GM21619 (cell line): ENCODE results near the gene VAV2.

Experiments
- ATAC-seq: cut with Tn5 transposase; IDR thresholded peaks from one replicate; pipeline ENCODE4 v1.9.1; 2021; ENCODE audit not compliant: unreplicated experiment

Gene VAV2

DNA sequence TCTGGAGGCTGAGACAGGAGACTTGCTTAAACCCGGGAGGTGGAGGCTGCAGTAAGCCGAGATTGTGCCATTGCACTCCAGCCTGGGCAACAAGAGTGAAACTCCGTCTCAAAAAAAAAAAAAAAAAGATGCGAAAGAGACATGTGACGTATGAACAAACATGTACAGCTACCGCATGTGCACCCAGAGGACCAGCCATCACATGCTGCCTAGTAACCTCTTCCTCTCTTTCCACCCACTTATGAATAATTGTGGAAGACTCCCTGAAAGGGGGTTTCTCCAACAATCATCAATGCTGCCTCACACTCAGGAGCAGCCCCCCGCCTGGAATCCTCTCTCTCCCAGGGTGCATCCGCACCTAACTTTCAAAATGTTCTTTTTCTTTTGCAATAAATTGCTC is 256.2 kb downstream of the VAV2 start:
- no peak for ATAC-seq

DNA sequence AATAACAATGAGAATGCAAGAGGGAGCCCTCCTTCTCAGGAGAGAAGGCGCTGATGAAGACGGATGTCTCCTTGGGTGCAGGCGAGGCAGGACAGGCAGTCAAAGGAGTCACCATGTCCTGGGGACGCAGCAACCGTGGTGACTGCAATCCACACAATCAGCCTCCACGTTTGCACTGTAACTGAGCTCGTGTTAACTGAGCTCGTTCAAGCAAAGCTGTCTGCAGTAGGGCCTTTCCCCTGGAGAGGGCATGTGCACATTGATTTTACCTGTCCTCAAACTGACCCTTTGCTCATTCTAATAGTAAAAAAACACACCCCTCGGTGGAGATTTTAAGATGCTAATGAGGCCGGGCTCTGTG is 256.7 kb downstream of the VAV2 start:
- ATAC-seq = no peak

DNA sequence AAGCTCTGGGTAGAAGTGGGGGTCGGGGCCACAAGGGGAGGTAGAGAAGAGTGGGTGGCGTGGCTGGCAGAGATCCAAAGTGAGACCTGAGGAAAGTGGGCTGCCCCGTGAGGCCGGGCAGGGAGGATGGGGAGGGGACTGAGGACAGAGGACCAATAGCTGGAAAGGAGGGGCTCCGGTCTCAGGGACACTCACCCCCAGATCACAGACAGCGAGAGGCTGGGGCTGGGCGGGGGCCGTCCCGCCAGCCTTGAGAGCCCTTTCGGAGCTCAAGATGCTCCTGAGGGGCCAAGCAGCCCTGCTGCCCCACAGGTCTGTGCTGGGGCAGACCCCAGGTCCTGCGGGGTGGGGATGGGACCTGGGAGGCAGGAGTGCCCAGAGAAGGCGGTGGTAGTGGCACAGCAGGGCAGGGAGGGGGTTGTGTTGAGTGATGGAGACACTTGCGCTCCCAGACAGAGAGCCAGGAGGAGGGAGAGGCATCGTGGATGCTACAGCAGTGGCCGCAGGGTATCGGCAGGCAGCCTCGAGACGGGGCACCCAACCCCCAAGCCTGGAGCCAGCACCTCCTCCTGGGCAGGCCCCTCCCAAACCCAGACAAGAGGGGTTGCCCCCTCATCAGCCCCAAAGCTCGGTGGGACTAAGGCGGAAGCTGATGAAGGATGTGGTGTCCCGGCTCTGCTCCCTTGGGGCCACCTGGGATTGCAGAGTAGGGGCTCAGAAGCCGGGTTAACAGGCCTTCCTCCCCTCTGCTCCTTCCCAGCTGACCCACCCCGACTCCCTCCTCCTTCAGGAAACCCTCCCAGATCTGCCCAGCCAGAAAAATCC is 257.3 kb downstream of the VAV2 start:
- ATAC-seq = no peak

DNA sequence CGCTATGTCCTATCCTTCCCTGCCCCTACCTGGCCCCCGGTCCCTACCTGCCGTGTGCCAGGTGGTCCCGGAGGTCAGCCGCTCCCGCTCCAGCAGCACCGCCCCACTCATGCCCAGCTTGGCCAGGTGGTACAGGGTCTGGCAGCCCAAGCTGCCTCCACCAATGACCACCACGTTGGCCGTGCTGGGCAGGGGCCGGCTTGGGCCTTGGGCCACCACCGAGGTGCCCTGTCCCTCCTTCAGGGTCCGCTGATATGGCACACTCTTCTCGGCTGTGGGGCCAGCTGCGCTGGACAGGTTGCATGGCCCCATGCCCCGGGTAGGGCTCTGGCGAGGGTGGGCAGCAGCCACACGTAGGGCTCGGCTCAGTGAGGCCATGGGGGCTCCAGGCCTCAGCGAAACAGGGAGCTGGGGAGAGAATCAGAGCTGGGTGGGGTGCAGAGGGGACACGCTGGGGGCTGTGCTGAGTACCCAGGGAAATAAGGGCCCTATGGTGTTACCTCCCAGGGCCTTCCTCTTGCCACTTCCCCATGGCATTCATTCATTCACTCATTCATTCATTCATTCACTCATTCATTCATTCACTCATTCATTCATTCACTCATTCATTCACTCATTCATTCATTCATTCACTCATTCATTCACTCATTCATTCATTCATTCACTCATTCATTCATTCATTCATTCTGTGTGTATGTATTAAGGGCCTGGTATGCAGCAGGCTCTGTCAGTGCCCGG is 258.2 kb downstream of the VAV2 start:
- ATAC-seq = no peak

DNA sequence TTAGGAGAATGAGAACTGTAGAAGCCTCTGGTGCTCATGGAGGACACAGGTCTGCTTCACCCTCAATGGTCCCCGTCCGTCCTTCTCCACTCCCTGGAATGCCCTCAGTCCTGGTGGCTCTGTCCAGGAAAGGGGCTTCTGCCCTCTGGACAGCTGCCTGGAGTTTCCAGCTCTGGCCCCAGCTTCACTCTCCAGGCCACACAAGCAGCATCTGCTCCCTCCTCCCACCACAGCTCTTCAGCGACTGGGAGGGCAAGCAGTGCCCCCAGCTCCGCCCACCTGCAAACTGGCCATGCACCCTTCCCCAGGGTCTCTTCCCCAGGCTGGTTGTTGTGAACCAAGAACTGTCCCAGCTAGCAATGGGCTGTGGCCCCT is 258.7 kb downstream of the VAV2 start:
- ATAC-seq = no peak

DNA sequence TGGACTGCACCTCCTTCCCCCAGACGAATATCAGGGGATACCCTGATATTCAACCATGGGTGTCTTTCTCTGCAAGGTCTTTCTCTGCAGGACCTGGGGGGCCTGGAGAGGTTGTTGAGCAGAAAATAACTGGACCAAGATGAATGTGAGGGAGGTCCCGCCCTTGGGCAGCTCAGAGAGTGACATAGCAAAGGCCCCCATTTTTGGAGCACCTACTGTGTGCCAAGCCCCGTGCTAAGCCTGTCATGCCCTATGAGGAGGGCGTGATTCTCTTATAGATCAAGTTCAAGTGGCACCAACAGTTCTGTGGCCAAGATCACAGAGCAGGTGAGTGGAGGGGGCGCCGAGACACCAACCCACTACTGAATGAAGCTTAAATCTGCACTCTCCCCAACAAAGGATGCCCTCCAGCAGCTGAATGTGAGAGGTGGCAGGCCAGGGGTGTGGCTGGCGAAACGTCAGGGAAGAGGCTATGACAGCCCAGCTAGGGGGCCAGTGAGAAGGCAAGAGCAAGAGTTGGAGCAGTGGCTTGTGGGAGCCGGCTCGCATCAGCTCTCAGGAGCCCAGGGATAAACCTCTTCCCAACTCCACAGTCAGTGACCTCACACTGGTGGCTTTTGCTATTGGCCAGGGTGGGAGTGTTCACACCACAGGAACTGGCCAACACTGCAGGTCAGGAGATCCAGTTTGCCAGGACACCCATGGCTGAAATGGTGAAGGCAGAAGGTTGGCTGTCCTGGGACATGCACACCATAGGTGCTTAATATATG is 259.3 kb downstream of the VAV2 start:
- ATAC-seq = no peak

DNA sequence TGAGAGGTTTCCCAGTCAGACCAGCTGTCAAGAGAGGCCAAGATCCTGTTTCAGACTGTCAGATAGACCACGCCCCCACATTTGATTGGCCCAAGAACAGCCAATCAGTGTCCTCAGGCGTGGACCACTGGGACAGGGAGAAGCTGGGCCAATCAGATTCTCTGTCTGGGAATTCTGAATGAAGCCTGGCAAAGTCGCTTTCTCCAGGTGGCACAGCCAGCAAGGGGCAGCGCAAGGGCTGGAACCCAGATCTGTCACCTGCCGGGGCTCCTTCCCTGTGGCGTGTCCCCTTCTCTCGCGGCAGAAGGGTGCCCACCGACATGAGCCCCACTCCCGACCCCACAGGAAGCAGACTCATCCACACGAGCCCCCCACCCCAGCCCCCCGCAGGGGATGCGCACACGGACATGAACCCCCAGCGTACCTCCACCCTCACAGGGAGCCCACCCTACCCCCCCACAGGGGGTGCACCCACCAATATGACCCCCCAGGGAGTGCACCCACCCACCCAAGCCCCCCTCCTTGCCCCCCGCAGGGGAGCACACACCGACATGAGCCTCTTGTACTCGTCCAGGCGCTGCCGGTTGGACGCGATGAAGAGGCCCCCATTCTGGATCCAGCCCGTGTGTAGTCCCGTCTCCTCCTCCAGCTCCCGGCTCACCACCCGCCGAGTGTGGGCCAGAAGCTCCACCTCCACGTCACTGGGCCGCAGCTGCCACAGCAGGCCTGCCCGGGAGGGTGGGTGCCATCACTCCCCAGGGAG is 260.1 kb downstream of the VAV2 start:
- ATAC-seq = no peak

DNA sequence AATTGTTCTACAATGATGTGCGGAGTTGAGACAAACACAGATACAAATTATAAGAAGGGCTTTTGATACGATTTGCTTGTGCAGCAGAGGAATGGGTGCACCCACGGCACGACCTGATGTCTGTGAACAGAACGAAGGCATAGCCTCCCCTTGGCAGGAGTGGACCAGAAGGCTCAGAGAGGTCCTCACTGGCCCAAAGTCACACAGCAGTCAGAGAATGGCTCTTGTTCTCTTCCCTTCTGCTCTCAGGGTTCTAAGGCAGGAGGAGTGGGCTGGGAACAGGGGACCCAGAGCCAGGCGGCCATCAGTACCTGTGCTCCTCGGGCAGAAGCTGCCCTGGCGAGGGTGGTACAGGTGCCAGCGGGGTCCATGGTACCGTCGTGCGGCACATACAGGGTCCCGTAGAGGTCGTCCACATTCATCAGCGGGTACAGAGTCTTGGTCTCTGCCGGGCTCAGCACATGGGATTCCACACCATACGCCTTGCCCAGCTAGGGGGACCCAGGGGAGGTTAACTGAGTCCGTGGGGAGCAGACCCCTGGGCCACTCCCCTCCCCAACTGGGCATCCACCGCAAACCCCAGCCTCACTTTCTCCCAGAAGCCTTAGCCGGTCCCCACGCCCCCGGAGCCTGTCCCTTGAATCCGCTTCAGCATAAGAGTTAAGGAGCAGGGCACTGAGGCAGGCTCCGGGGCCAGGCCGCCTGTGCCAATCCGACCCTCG is 261.0 kb downstream of the VAV2 start:
- no peak for ATAC-seq

DNA sequence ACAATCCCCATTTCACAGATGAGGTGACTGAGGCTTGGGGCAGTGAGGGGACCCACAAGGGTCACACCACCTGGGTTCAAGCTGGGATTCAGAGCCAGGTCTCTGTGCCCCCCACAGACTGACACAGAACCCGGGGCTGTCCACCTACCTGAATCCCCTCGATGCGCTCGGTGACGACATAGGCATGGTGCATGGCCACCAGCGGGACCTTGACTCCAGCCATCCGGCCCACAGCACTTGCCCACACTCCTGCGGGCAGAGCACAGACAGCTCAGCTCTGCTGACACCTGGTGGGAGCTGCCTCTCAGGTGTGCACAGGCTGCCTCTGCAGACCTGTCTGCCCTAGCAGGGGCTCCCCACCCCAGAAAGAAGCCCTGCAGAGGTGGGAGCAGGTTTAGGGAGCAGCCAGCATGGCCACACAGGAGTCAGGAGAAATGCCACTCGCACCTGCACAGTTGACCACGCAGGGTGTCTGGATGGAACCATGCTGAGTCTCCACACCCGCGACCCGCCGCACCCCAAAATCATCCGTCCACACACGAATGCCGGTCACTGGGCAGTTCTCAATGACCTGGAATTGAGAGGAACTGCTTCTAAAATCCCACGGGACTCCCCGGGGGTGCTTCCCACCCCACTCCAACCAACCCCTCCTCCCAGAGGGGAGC is 262.4 kb downstream of the VAV2 start:
- ATAC-seq = no peak

DNA sequence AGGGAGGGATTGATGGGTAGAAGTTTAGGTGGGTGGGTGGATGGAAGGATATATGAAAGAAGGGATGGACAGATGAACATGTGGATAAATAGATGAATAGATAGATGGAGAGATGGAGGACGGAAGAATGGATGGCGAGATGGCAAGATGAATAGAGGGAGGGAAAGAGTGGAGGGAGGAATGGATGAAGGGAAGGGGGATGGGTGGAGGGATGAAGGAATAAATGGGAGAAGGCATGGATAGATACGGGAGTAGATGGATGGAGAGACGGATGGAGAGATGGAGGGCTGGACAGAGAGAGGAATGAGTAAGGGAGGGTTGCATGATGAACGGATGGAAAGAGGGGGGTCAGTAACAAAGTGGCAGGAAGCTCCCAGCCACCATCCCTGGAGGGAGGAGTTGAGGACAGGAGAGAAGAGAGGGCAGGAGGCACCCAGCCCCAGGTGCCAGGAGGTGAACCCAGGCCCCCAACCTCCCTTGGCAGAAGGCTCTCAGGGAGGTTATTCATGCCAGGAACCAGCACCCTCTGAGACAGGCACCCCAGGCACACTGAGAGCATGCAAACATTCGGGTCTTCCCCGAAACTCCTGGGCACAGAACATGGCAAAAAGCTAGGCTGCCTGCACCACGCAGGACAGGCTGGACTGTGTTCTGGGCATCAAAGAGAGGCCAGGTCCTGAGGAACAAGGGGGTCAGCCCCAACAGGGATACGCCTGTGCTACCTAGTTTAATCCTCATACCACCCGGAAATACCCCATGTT is 263.1 kb downstream of the VAV2 start:
- ATAC-seq = no peak

DNA sequence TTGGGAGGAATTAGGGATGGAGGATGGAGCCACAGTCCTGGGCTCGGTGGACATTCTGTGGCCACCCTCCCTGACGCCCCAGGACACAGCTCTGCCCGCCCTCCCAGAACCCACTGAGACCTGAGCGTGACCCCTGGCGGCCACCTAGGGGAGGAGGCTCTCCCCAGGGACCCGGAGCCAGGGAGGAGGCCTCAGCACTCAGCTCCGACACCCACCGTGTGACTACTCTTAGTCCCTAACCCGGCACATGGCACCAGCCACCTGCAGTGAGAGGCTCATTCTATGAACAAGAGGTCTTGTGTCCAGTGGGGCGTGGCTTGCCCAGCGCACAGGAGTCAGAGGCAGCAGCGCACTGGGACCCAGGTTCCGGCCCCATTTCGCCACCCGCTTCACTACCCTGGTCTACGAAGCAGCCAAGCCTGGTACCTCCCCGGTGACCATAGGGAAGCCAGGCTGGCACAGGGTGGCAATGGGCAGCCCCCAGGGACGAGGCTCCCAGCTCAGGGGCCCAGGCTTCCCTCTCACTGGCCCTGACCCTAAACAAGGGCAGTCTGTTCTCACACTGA is 264.2 kb downstream of the VAV2 start:
- ATAC-seq = no peak

DNA sequence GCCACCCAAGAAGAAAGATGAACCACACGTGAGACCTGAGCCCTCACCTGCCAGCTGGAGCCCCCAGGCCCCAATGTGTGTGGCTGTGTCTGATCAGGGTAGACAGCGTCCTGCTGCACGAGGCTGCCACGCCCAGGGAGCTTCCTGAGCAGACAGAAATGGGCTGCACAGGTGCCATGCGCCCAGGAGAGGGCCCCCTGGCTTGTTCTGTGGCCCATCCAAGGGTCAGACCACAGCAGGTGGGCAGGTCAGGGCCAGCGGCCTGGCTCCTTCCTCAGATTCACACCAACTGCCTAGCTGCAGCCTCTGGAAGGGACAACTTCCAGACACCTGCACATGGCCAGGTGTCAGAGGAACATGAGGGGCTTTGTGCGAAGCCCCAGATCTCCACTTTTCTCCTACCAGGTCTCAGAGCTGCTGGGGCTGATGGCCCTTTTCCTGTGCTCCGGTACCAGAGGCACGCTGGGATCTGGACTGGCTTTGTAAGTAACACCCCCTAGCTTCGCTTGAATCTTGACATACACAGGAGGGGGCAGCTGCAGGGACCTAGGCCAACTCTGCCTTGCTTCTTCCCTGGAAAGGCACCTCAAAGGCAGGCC is 264.7 kb downstream of the VAV2 start:
- no peak for ATAC-seq

DNA sequence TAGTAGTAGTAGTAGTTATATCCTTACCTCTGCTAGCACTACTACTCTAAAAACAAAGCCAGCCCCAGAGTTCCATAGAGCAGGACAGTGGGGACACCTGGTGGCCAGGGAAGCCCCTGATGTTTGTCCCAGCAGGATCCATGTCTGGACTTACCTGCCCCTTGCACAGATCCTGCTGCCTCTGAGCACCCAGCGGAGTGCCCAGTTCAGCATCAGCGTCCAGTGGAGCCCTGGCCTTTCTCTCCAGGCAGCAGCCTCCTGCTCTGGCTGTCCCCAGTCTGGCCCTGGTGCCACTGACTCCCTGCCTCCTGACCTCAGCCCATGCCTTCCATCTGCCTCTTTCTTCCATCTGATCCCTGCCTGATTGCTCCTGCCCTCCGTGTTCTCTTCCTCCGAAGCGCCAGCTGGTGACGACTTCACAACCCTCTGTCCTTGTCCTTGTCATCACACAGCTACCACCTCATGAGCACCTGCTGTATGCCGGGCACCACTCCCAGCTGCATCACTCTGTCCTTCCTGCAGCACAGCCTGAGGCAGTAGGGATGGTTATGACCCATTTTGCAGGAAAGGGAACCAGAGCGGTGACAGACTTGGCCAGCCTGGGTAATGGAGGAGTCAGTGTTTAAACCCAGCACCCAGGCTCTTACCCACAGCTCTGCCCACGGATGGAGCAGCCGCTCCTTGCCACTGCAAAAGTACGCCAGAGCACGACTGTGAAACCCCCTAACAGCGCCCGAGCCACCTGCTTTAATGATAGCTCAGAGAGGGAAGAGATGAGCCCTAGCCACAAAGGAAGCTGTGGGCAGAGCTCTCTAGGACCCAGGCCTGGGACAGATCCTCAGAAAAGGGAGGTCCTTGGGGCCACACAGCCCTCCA is 265.5 kb downstream of the VAV2 start:
- no peak for ATAC-seq

DNA sequence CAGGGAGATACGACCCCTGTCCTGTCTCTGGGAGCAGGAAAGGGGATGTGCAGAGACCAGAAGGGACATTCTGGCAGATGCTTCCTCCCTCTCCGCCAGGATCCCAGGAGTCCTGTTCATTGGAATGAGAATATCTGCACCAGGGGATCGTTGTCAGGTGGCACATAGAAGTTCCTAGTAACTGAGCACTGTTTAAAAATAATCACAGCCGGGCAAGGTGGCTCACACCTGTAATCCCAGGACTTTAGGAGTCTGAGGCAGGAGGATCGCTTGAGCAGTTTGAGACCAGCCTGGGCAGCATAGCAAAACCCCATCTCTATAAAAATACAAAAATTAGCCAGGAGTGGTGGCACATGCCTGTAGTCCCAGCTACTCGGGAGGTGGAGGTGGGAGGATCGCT is 266.2 kb downstream of the VAV2 start:
- no peak for ATAC-seq

DNA sequence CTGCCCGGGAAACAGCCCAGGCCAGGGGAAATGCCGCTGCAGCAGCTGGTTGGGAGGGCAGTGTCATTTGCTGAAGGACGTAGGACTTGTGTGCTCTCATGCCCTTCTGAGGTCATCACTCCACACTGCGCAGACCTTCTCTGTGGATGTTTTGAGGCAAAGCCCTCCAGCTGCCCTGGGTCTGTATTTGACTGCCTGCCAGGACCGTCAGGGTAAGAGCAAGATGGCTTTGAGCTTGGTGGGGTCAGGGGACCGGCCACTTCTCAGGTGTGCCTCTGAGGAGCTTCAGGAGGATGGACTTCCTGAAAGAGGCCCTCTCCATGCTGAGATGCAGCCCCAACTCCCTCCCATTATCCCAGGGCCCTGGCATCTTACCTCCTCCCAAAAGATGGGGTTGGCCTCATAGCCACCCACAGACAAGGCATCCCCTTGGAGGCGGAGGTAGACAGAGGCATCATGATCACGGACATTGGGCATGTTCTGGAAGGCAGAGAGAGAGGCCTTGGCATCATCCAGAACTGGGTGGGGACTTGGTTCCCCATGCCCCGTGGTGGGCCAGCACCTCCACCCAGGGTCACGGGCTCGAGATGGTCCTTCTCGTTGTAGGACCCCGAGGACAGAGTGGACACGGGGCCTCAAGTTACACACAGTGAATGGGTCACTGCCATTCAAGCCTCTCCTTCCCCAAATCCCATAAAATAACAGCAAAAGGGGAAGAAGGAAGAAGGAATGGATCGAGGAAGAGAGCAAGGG is 273.4 kb downstream of the VAV2 start:
- ATAC-seq = no peak

DNA sequence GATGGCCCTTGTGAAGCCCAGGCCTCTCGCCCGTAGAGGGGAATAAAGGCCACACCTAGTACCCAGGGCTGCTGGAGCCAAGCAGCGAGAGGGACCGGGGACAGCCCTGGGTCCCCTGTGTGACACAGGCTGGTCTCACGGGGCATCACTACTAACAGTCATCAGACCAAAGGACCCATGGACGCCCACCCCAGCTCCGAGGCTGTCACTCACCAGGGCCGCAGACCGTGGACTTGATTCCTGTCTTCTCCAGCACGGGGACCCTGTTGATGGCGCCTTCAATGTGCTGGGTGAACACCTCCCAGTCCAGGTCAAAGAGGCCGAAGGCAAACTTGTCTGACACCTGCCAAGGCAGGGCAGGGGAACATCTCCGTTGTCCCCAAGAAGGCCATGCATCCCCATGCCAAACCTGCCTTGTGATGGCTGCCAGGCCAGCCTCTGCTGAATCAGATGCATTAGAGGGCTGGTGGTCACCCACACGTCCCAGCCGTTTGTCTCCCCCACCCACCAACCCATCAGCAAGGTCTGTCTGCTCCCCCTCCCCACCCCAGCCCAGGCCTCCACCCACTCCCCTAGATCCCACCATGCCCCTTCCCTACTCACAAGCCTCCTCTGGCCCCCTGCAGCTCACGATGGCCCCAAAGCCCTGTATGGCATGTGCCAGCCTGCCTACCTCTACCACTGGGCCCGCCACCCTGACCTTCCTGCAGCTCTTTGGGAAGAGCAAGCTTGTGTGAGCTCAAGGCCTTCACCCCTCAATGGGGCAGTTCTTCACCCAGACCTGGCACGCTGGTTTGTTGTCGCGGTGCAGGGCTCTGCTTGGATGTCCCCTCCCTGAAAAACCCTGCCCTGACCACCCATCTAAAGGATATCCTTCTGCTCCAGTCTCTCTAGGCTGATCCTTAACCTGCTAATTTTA is 274.8 kb downstream of the VAV2 start:
- no peak for ATAC-seq
